HG03095 (cell line): ENCODE data around the gene INO80E.

ENCODE experiments used
- ATAC-seq: cut with Tn5 transposase; IDR thresholded peaks from one replicate; pipeline ENCODE4 v1.9.1; 2021; ENCODE audit warnings: moderate library complexity; ENCODE audit not compliant: unreplicated experiment

Gene INO80E

DNA sequence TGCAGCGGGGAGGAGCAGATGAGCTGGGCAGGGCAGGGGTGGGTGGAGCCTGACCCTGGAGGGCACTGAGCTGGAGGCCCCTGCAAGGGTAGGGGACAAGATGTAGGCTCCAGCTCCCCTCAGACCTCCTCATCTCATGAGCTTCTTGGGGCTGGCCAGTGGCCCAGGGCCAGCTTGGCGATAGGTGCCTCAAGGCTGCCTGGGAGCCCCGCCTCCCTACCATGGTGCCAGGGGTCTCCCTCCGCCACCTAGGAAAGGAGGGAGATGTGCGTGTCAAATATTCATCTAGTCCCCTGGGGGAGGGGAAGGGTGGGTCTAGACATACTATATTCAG is 4.5 kb upstream of the INO80E start:
- no peak for ATAC-seq

DNA sequence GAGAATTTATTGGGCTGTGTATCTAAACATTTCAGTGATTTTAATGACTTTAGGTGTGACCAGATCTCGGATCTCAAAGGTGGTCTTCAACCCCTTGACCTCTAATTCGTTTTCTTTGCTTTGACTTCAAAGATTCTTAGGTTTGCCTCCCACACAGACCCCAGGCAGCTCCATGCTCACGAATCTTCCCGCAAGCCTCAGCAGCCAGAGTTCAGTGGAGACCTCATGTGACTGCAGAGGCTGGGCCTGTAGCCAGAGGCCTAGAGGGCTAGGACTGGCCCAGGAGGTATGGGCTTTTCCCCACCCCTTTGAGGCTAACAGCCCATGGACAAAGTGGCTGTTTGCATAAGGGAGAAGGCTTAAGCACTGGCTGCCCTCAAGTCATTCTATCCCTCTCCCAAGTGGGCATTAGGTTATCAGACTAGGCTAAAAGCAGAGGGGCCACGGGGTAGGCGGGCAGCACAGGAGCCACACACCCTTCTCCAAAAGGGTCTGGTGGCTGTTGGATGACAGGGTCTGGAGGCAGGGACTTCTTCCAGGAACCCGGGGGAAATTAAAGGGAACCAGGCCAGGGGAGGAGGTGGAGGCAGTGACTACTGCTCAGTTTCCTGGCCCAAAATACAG is 3.6 kb upstream of the INO80E start:
- ATAC-seq = no peak

DNA sequence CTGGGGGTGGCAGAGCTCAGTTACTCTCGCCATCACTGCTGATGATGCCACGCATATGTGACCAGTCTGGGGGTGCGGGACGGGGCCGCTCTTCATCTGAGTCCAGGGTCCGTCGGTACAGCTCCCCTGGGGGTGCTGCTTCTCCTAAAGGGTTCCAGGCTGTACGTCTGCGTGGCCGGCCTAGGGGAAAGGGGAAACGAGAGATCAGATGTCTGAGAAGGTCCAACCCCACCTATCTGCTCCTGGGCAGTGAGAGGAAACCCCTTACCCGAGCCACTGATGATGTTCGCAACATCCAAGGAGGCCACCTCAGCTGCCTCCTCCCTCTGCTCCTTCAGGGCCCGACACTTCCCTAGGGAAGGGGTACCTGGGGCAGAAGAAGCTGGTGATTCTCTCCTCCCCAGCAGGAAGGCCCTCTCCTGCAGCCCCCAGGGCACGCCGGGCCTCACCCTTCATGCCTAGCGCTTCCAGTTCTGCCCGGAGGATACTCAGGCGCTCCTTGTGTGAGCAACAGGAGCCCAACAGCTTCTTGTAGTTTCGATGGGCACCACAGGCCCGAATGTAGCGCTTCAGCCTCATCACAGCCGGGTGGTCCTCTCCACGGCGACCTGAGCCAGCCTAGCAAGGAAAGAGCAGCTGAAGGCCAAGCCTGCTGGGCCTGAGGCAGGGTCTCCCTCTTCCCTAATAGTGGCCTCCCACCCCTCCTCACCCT is 2.7 kb upstream of the INO80E start:
- no peak for ATAC-seq

DNA sequence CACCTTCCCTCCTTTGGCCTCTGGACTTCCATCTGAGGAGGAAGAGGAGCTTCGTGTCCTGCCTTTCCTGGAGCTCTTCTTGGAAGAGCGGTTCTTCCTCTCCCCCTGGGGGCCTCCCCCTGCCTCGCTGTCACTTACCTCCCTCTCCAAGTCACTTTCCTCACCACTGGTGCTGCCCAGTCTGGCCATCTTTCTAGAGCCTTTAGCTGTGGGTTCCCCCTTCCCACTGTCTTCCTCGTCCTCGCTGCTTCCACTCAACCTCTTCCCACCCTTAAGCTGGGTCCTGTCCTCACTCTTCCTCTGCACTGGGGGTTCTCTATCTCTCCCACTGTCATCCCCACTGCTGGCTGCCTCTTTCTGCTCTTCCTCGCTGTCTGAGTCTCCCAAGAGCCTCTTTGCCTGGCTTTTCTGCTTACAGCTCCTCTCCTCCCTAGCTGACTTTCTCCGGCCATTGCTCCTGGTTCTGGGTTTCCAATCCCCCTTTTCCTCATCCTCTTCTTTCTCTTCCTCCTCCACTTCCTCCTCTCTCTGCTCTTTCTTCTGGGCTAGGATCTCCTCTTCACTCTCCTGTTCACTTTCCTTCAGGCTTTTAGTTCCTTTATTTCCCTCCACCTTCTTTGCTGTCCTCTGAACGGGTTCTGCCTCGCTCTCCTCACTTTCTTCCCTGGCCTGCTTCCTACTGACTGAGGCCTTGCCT is 2.0 kb upstream of the INO80E start:
- ATAC-seq = no peak

DNA sequence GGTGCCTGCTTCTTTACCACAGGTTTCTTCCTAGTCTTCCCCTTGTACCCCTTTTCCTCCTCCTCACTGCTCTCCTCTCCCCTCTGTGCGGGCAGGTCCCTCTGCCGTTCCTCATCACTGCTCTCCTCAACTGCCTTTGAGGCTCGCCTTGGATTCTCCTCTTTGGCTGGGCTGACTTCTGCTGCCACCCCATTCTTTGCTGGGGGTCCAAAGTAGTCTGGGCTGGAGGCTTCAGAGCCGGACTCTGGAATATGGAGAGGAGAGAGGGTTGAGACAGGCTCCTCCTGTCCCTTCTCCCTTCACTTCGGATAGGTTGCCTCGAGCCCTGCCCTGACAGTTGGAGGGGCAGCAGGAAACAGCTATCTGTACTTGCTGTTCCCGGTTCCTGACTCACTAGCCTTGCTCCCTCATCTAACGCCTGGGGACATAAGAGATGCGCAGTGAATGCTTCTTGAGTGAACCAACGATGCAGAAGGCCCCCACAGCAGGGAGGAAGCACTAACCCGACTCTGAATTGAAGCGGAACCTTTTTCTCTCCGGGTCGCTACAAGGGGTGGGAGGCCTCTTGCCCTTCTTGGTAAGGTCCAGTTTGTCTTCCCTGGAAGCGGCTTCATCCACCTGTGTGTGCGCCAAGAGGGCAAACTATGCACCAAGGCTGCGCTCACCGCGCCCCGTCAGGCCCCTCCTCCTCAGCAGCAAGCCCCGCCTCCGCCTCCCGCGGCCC is 1.3 kb upstream of the INO80E start:
- no peak for ATAC-seq

DNA sequence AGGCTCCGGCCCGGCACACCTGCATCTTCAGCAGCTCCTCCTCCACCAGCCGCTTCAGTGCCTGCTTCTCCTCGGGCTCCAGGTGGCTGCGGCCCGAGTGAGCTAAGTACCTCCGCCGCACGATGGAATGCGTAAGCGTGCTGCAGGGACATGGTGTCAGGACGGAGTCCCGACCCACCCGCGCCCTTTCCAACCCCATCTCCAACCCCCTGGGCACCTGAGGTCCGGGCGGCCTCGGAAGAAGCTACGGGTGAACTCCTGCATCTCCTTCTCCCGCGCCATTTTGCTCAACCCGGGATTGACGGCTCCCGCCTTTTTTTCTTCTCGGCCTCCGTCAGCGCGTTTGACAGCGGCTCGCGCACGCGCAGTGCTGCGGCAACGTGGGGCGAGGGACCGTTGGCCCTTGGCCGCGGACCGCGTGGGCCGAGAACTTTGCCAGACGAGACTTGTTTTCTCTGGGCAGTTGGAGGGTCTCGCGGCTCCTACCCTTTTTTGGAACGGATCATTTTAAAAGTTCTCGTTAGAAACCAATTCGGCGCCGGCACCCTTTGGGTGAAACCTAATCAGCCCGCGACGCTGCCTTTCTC is 624 bp upstream of the INO80E start, which contains the start of gene HIRIP3:
Gene HIRIP3, minus strand, starts transcription at position 294 of the 587 bp plus-strand sequence. Its CDS starts 12 bp downstream, at position 282.
- no peak for ATAC-seq

DNA sequence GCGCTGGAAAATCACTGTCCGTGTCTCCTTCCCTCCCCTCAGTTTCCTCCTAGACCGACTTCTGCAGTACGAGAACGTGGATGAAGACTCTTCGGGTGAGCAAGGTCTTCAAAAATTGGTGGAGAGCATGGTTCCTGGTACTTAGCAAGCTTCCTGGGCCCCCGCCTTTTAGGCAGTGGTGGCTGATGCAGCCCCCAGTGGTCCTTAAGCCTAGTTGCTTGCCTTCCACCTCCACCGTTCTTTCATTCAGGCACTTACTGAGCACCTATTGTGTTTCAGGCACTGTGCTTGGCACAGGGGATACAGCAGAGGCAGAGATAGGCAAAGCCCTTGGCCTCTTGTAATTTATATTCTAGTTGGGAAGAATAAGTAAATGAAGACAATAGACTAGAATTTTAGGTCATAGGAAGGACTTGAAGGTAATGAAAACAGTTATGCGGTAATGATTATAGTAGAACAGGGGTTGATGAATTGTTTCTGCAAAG is 767 bp downstream of the INO80E start:
- no peak for ATAC-seq

DNA sequence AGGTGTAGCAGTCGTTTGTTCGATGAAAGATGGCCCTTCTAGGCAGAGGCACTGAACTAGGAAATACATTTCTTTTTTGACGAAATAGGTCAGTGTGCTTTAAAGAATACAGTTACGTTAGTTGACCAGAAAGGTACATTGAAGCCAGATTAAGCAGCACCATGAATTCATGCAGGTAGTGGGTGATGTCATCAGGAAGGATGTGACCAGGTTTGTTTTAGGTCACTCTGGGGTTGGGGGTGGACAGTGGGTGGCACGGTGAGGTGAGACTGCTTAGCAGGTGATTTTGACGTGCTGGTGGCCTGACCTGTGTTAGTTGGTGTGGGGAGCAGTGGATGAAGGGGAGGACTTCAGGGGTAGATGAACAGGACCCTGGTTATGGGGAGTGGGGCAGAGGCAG is 3.6 kb downstream of the INO80E start:
- ATAC-seq = no peak

DNA sequence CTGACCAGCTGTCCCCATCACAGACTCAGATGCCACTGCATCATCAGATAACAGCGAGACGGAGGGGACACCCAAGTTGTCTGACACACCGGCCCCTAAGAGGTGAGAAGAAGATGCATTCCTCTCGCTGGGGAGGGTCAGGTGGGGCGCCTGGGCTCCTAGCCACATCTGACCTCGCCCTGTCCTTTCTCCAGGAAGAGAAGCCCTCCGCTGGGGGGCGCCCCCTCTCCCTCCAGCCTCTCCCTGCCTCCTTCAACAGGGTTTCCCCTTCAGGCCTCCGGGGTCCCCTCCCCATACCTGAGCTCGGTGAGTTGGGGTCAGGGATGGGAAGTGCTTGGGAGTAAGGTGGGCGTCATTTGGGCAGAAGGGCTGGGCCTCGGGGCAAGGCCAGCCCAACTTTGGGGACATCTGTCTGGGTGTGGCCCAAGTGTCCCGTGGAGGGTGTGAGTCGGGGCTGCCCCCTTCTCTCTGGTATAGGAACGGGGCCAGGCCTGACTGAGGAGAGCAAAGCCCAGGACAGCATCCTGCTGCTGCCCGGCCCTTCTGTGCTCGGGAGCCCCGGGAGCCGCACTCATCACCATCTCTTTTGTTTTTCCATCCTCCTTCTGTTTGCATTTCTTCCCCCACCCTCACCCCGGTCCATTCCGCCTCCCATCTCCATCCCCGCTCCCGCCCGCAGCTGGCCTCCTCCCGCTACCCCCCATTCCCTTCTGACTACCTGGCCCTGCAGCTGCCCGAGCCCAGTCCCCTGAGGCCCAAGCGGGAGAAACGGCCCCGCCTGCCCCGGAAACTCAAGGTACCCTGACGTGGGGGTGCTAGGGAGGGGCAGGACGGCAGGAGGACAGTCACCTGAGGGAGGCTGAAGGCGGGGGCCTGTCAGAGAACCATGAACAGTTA is 4.9 kb downstream of the INO80E start:
- no peak for ATAC-seq

DNA sequence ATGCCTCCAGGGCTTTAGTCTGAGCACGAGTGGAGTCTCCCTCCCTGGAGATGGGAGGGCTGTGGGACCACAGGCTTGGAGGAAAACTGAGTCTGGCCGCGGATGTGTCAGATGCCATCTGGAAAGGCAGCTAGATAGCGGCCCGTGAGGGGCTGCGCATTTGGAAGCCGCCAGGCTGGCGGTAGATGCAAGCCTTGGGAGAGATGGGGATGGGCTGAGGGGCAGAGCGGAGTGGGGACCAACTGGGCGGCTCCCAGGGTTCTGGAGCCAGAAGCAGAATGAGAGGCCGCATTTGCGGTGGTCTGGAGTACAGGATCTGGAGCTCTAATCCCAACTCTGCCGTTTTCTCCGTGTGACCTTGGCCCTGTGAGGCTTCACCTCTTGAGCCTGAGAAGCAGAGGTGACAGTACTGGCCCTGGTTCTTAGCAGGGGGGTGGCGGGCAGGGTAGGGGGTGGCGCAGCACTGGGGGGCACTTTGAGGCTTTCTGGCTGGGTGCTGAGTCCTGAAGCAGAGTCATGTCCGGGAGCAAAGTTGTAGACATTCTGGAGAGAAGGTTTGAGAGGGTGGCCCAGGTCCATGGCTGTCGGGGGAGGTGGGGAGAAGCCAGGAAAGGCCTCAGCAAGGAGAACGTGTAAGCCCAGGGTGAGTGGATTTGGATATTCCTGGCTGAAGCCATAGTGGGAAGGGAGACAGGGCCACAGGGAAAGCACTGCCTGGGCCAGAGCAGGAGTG is 6.7 kb downstream of the INO80E start:
- no peak for ATAC-seq

DNA sequence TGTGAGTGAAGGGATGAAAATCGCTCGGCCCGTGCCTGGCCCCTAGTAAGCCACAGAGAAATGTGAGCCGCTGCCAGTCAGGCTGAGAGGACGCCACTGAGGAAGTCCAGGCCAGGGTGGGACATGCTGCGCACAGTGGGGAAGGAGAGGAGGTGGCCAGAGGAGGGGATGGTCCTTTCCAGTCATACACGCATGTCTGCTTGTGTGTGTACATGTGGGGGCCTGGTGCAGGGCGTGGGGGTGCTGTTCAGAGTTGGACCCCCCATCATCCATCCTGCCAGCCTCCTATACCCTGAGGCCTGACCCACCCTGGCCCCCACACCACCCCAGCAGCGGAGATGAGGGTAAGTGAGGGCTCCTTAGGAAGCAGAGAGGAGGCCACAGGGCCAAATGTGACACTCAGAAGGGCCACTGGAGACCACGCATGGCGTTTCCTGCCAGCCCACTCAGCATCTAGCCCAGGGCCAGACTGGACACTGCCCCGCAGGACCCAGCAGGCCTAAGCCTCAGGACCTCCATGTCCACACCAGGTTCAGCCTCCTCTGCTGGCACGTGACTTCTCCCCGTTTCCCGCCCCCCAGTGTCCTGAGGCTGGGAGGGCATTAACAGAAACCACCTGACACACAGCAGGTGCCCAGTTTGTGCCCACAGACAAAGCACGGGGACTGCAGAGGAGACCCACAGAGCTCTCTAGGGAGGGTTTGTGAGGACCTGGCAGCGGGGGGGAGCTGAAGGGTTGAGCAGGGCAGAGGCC is 7.8 kb downstream of the INO80E start:
- ATAC-seq = no peak

DNA sequence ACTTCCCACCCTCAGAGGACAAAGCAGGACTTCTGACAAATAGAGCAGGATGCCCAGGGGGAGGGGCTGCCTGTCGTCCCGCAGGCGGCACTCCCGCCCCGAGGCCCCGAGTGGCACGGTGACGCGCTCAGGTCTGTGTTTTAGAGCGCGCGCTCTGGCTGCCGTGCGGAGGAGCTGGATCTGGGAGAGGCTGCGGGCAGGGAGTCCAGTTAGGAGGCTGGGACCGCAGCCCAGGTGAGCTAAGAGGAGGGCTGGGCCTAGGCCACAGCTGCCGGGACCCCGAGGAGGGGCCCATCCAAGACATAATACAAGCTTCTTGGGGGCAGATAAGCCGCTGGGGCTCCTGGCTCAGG is 8.4 kb downstream of the INO80E start:
- ATAC-seq = no peak

DNA sequence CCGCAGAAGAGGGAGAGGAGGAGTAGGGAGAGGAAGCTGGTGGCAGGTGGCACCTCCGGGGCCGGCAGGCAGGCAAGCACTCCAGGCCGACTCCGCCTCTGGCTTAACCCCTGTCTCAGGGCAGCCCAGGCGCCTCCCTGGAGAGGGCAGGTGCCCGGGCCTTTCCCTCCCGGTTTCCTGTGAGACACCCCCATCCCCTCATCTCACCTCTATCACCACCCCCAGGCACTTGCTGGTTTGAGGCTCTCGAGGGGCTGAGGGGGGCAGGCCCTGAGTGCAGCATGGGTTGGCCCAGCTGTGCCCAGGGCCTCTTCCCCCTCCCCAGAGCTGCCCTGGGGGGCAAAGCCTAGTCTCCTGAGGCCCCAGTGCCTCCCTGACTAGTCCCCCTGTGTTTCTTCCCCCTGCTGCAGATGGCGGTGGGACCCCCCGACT is 8.8 kb downstream of the INO80E start:
- ATAC-seq = no peak

DNA sequence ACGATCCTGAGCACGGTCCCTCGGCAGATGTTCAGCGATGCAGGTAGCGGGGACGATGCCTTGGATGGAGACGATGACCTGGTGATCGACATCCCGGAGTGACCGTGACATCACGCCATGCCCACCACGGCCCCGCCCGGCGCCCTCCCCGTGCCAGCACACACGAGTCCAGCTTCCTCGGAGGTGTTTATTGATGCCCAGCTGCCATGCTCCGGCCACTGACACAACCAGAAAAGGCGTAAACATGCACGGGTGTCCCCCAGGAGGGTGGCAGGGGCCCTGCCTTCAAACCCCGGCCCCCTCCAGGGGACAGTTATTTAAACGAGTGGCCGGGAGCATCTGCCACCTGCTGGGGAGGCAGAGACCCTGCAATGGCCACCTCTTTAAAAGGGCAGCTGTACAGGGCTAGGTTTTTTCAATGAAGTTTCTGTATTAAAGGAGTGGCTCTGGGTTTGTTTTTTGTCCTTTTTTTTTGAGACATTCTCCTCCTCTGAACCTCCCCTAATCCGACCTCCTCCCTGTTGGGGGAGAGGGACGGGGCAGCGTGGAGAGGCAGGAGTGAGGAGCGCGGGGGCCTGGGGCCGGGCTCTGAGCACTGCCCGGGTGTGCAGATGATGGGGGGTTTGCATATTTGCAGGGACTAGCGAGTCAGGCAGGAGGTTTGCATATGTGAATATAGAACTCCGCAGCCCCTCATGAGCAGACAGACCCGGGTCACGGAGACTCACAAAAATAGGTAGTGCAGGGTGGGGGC is 9.5 kb downstream of the INO80E start:
- ATAC-seq = no peak

DNA sequence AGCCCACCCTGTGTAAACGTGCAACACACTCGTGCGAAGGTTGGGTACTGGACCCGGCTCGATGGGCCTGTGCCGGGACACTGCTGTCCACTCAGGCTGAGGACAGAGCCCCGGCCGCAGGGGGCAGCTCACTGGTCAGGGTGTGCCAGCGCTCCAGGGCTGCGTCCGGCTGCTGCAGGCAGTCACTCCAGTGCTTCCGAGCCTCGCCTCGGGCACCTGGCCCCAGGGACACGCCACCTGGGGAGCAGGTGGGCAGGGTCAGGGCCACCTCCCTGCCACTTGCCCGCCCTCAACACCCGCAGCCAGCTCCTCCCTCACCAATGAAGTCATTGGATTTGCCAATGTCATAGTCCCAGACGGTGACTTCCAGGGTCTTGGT is 10.0 kb downstream of the INO80E start:
- ATAC-seq = no peak

DNA sequence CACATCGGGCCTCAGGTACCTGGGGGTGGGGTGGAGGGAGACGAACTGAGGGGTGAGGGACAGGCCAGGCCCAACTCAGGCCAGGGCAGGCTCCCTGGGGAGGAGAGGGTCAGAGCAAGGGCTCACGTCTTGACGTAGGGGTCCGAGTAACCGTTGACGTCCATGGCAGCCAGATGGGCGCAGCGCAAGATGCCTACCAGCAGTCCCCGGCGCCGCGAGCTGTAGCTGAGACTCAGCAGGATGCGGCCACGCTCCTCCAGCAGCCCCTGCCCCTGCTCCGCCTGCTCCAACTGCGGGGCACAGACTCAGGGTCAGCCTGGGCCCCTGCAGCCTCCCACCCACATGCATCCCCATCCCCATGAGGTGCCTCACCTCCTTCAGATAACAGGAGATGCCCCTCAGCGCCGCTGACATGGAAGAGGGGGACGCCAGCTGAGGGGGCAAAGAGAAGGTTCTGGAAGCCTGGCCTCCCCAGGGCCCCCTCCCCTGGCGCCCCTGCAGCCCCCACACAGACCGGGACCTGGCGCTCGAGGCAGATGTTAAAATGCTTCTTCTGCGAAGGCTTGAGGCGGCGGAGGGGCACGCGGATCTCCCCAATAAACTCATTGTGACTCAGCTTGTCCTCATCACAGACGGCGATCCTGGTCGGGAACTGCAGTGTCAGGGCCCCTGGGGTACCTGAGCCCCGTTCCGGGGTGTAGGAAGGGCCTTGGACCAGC is 10.8 kb downstream of the INO80E start:
- no peak for ATAC-seq

DNA sequence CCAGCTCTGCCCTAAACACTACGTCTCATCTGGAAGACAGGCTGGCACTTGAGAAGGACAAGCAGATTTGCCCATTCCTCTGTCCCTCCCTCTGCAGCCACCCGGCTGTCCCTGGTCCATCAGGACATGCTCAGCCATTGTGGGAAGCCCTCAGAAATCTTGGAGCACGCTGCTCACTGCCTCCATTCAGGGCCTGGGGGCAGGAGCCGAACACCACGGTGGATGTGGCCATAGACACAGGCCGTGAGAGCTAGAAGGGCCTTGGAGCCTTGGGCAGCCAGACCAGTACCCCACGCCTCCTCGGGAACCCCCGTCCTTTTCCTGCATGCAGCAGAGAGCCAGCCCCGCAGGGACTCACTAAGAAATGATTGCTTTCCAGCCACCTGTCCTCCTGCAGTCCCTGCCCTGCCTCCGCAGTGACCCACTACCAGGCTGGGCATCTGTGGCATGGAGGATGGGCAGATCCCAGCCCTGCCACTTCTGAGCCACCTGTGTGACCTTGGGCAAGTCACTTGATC is 11.4 kb downstream of the INO80E start:
- no peak for ATAC-seq
